OCI-LY7 (cell line): ENCODE measurements around the gene SELPLG. TPM values are rescaled to one million over a fixed set of nuclear protein-coding genes. Genes with fewer than 3 reads are reported as not detected.
"Not testable (repeated sequence)": the region's sequence is repeated elsewhere in the genome, so short reads cannot be mapped to it uniquely, and the experiment has no call there.

Experiments used
- BruUV-seq: library from RNA; stranded (reverse); fragments of 400-500 nt; replicated peaks from 2 replicates; lab custom pipeline; 2021; lab: Mats Ljungman, UMichigan
- CTCF ChIA-PET: fragments of 300-600 bp; sonication (Branson Sonifier 250); formaldehyde crosslinking; loops from one replicate; lab custom pipeline; 2022; ENCODE audit warnings: antibody characterized with exemption; ENCODE audit not compliant: unreplicated experiment; lab: Charles Lee
- POLR2A ChIA-PET: fragments of 300-600 bp; sonication (Branson Sonifier 250); formaldehyde crosslinking; loops from one replicate; lab custom pipeline; 2022; ENCODE audit warnings: antibody characterized with exemption; lab: Charles Lee
- DNase-seq: peaks from one replicate; pipeline ENCODE4 v3.0.0-alpha.2; 2015; ENCODE audit warnings: low spot score
- H2AFZ ChIP-seq: fragments of 200-600 bp; sonication (generic), shearing (Covaris generic); 2 replicates; pipeline ENCODE4 v1.6.1; 2014; ENCODE audit warnings: mild to moderate bottlenecking, antibody characterized with exemption, low read length, moderate library complexity
- H3K27ac ChIP-seq: fragments of 200-600 bp; sonication (generic); 2 replicates; pipeline ENCODE4 v1.5.1; 2014; ENCODE audit warnings: mixed run types, low read depth, mild to moderate bottlenecking, moderate library complexity, low read length, inconsistent platforms; ENCODE audit not compliant: poor library complexity, severe bottlenecking
- H3K36me3 ChIP-seq: fragments of 200-600 bp; sonication (generic); 2 replicates; pipeline ENCODE4 v1.6.1; 2014; ENCODE audit warnings: mild to moderate bottlenecking, antibody characterized with exemption, low read length, moderate library complexity, mixed read lengths; ENCODE audit not compliant: insufficient read depth
- H3K4me1 ChIP-seq: fragments of 200-600 bp; sonication (generic); 2 replicates; pipeline ENCODE4 v1.5.1; 2014; ENCODE audit warnings: mild to moderate bottlenecking, low read length; ENCODE audit not compliant: insufficient read depth, poor library complexity, severe bottlenecking
- H3K4me2 ChIP-seq: fragments of 200-600 bp; sonication (generic); 2 replicates; pipeline ENCODE4 v1.6.1; 2014; ENCODE audit warnings: mild to moderate bottlenecking, low read length
- H3K4me3 ChIP-seq: fragments of 200-600 bp; sonication (generic); 2 replicates; pipeline ENCODE4 v1.5.1; 2014; ENCODE audit warnings: mild to moderate bottlenecking, low read depth, low read length; ENCODE audit not compliant: poor library complexity, severe bottlenecking
- H3K79me2 ChIP-seq: fragments of 200-600 bp; sonication (generic); 2 replicates; pipeline ENCODE4 v1.6.1; 2016; ENCODE audit warnings: low read depth, mild to moderate bottlenecking, low read length, moderate library complexity, mixed read lengths; ENCODE audit not compliant: insufficient read depth
- H3K9me2 ChIP-seq: fragments of 200-600 bp; sonication (generic); 2 replicates; pipeline ENCODE4 v1.6.1; 2016; ENCODE audit warnings: mild to moderate bottlenecking, low read length, mixed read lengths; ENCODE audit not compliant: insufficient read depth
- H3K9me3 ChIP-seq: fragments of 200-600 bp; sonication (generic); 2 replicates; pipeline ENCODE4 v1.6.1; 2014; ENCODE audit warnings: mild to moderate bottlenecking, mixed run types, low read length, mixed read lengths
- H4K20me1 ChIP-seq: fragments of 200-600 bp; sonication (generic); 2 replicates; pipeline ENCODE4 v1.6.1; 2014; ENCODE audit warnings: mild to moderate bottlenecking, antibody characterized with exemption, low read length, moderate library complexity, mixed read lengths; ENCODE audit not compliant: insufficient read depth
- CTCF ChIP-seq: fragments of 200-600 bp; sonication (generic); conservative IDR thresholded peaks from 2 replicates; pipeline ENCODE4 v1.5.1; 2014; ENCODE audit warnings: mild to moderate bottlenecking, antibody characterized with exemption, low read length, moderate library complexity, mixed read lengths
- intact Hi-C: fragments of 100-400 bp; cut with micrococcal nuclease; formaldehyde crosslinking; loops from one replicate; pipeline ENCODE4 v1.10.0; 2022; ENCODE audit not compliant: unreplicated experiment
- total RNA-seq, 2 experiments: library from RNA; depleted of rRNA in 1 of 2; stranded (reverse); fragments of >200 nt in 1 of 2; shearing (Covaris generic) in 1 of 2; gene quantifications; 2 replicates each; pipeline ENCODE4 v1.2.3, GENCODE V29; 2014 to 2022

The SELPLG gene
- total RNA-seq, 2 experiments from 2014 or later = 20.0 to 21.0 TPM

DNA sequence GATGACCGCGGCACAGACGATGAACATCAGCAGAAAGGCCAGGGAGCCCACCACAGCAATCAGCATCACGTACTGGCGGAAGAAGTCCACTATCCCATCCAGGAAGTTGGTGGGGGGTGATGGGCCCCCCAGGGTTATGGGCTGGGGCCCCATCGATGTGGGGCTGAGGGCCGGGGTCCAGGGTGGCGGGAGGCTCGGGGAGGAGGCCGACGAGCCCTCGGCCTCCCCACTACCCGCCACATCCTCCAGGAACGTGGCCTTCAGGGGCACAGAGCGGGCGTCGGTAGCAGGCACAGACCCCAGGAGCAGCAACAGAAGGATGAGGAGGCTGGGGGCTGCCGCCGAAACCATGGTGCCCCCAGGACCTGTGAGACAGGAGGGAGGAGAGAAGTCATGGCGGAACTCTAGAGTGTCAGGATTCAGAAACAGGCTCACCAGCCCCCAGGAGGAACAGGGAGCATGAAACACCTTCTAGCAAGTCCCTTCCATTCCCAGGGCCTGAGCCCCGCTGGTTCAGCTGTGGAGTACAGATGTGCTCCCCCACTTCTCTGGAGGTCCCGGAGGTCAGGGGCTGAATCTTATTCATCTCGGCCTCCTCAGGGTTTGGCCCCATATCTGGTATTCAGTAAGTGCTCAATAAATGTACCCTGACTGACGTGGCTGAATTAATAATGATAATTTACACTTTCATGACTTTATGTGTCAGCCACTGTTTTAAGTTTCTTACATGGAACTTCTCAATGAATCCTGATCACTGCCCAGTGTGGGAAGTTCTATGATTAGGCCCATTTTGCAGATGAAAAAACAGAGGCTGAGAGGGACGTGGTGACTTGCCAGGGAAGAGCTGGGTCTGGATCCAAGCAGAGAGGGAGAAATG lies 41.4 kb downstream of the SELPLG start:
- no peak overlapping the region for H2AFZ ChIP-seq
- no TSS peak for BruUV-seq
- no peak for DNase-seq
- H3K79me2 ChIP-seq = no peaks in the 10 kb centered on the region
- ChIA-PET CTCF (no interaction called here), POLR2A (no interaction called here)
- TF ChIP-seq CTCF = no peak
- no peaks in the 10 kb centered on the region for H3K4me1 ChIP-seq
- H4K20me1 ChIP-seq = no peaks in the 10 kb centered on the region
- H3K9me3 ChIP-seq = no peaks in the 10 kb centered on the region
- H3K36me3 ChIP-seq = no peaks in the 10 kb centered on the region
- H3K4me2 ChIP-seq = no peak overlapping the region
- H3K9me2 ChIP-seq = no peaks in the 10 kb centered on the region
- H3K4me3 ChIP-seq = no peak overlapping the region
- no peak overlapping the region for H3K27ac ChIP-seq
- intact Hi-C loops = no loop called here

- Histone ChIP-seq H3K79me2 (no peaks in the 10 kb centered on the region), H3K4me1 (no peaks in the 10 kb centered on the region), H3K4me2 (no peak overlapping the region), H3K9me2 (no peaks in the 10 kb centered on the region), H3K27ac (no peak overlapping the region), H3K9me3 (no peaks in the 10 kb centered on the region), H3K36me3 (no peaks in the 10 kb centered on the region), H4K20me1 (no peaks in the 10 kb centered on the region), H2AFZ (no peak overlapping the region), H3K4me3 (no peak overlapping the region)
- ChIA-PET CTCF (no interaction called here), POLR2A (no interaction called here)
- no peak for TF ChIP-seq CTCF
- intact Hi-C loops = no loop called here
- DNase-seq = no peak
- BruUV-seq = no TSS peak
These were observed 42.3 kb downstream of the SELPLG start for GRCh38 chr12:108591267-108591980.

DNA sequence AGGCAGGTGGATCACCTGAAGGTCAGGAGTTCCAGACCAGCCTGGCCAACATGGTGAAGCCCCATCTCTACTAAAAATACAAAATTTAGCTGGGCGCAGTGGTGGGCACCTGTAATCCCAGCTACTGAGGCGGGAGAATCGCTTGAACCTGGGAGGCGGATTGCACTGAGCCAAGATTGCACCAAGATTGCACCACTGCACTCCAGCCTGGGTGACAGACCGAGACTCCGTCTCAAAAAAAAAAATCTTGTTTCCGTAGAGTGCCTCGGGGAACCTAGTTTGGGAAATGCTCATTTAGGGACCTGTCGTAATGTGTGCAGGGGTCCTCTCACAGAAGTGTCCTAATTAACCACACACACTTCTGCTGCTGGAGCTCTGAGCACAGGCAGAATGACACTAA lies 43.2 kb downstream of the SELPLG start:
- intact Hi-C loops, DNase-seq, H4K20me1 ChIP-seq, BruUV-seq, H3K9me2 ChIP-seq, CTCF ChIA-PET, H3K36me3 ChIP-seq, H2AFZ ChIP-seq, H3K79me2 ChIP-seq, H3K27ac ChIP-seq, H3K9me3 ChIP-seq, H3K4me1 ChIP-seq, H3K4me2 ChIP-seq, H3K4me3 ChIP-seq: not testable (repeated sequence)
- POLR2A ChIA-PET = interaction anchor here (0.6 kb wide), 1 partner anchor 26 kb away, joined by 3 read pairs; no protein-coding TSS in a partner anchor
